CD14-positive monocyte (primary cell): ENCODE data around the gene TBCD. TPM values are rescaled to one million over a fixed set of nuclear protein-coding genes. Genes with fewer than 3 reads are reported as not detected.

ENCODE experiments used
- DNase-seq, 3 donors: peaks; one replicate each; pipeline ENCODE4 v3.0.0-alpha.2; 2011 to 2022
- H2AFZ ChIP-seq: 2 replicates; pipeline ENCODE4 v1.6.0; 2012; ENCODE audit warnings: mild to moderate bottlenecking, low read depth, low read length, inconsistent platforms; ENCODE audit not compliant: insufficient read depth, poor library complexity, severe bottlenecking
- H3K27ac ChIP-seq, 2 donors: 1 replicate in 1 of 2; 2 replicates in 1 of 2; pipeline ENCODE4 v1.5.1; 2012 to 2013; ENCODE audit warnings: low read length in 2 of 2, control low read depth in 1 of 2, inconsistent platforms in 1 of 2, low read depth in 1 of 2, mild to moderate bottlenecking in 1 of 2
- H3K27me3 ChIP-seq, 2 donors: one replicate each; pipeline versions ENCODE4 v1.6.0 to v1.6.1; 2011 to 2013; ENCODE audit warnings: low read length in 2 of 2; ENCODE audit not compliant: control insufficient read depth in 2 of 2, insufficient read depth in 2 of 2
- H3K36me3 ChIP-seq, 2 donors: replicated peaks in 1 of 2; 1 replicate in 1 of 2; 2 replicates in 1 of 2; pipeline versions ENCODE4 v1.5.1 to v1.6.1; 2012 to 2013; ENCODE audit warnings: low read length in 2 of 2, control low read depth in 1 of 2, inconsistent platforms in 1 of 2, mild to moderate bottlenecking in 1 of 2; ENCODE audit not compliant: insufficient read depth in 2 of 2, control insufficient read depth in 1 of 2
- H3K4me1 ChIP-seq, 2 donors: 1 replicate in 1 of 2; 2 replicates in 1 of 2; pipeline versions ENCODE4 v1.5.1 to v1.6.1; 2012 to 2013; ENCODE audit warnings: low read length in 2 of 2, control low read depth in 1 of 2, inconsistent platforms in 1 of 2, mild to moderate bottlenecking in 1 of 2, moderate library complexity in 1 of 2; ENCODE audit not compliant: insufficient read depth in 2 of 2, control insufficient read depth in 1 of 2
- H3K4me2 ChIP-seq: replicated peaks from 2 replicates; pipeline ENCODE3; 2012; ENCODE audit warnings: low read length, moderate library complexity, mild to moderate bottlenecking; ENCODE audit not compliant: poor library complexity, severe bottlenecking; ENCODE audit errors: extremely low read depth
- H3K4me3 ChIP-seq, 3 experiments: fragments of 200-600 bp in 1 of 3; sonication (generic) in 1 of 3; replicated peaks in 1 of 3; 1 replicate in 2 of 3; 2 replicates in 1 of 3; pipeline ENCODE4 v1.5.1; 2011 to 2013; ENCODE audit warnings: low read length in 3 of 3, mild to moderate bottlenecking in 3 of 3, control low read depth in 2 of 3, low read depth in 2 of 3, inconsistent platforms in 1 of 3, moderate library complexity in 1 of 3
- H3K79me2 ChIP-seq: 2 replicates; pipeline ENCODE4 v1.6.0; 2012; ENCODE audit warnings: mild to moderate bottlenecking, control low read depth, inconsistent platforms, low read length, moderate library complexity; ENCODE audit not compliant: insufficient read depth
- H3K9ac ChIP-seq: 2 replicates; pipeline ENCODE4 v1.6.0; 2017; ENCODE audit warnings: low read length, mild to moderate bottlenecking; ENCODE audit not compliant: insufficient read depth, poor library complexity, severe bottlenecking
- H3K9me3 ChIP-seq, 2 donors: replicated peaks in 1 of 2; 1 replicate in 1 of 2; 2 replicates in 1 of 2; pipeline versions ENCODE4 v1.5.1 to v1.6.1; 2012 to 2013; ENCODE audit warnings: low read length in 2 of 2, control low read depth in 1 of 2; ENCODE audit not compliant: control insufficient read depth in 1 of 2, insufficient read depth in 1 of 2
- H4K20me1 ChIP-seq: 2 replicates; pipeline ENCODE4 v1.6.0; 2012; ENCODE audit warnings: mild to moderate bottlenecking, low read length, control low read depth, moderate library complexity; ENCODE audit not compliant: insufficient read depth
- H3K27ac Mint-ChIP-seq, 7 donors: one replicate each; pipeline ENCODE4 v1.8.0; 2020; ENCODE audit warnings: mild to moderate bottlenecking in 7 of 7, mixed read lengths in 7 of 7, moderate library complexity in 6 of 7, inconsistent platforms in 2 of 7
- H3K27me3 Mint-ChIP-seq, 3 donors: one replicate each; pipeline ENCODE4 v1.8.0; 2021 to 2022; ENCODE audit warnings: low read depth in 3 of 3, mild to moderate bottlenecking in 3 of 3, mixed read lengths in 3 of 3, moderate library complexity in 3 of 3, inconsistent platforms in 1 of 3
- H3K36me3 Mint-ChIP-seq, 2 donors: one replicate each; pipeline ENCODE4 v1.8.0; 2020; ENCODE audit warnings: mixed read lengths in 2 of 2, inconsistent platforms in 1 of 2, mild to moderate bottlenecking in 1 of 2
- H3K4me1 Mint-ChIP-seq: one replicate; pipeline ENCODE4 v1.8.0; 2020; ENCODE audit warnings: mild to moderate bottlenecking, mixed read lengths
- H3K4me3 Mint-ChIP-seq, 2 donors: one replicate each; pipeline ENCODE4 v1.8.0; 2020; ENCODE audit warnings: mild to moderate bottlenecking in 2 of 2, mixed read lengths in 2 of 2, moderate library complexity in 1 of 2
- H3K9me3 Mint-ChIP-seq, 7 donors: one replicate each; pipeline ENCODE4 v1.8.0; 2020 to 2022; ENCODE audit warnings: mixed read lengths in 7 of 7, mild to moderate bottlenecking in 6 of 7, moderate library complexity in 6 of 7, inconsistent platforms in 2 of 7
- CTCF ChIP-seq: fragments of 200-600 bp; IDR thresholded peaks from one replicate; pipeline ENCODE4 v1.8.0; 2022; ENCODE audit warnings: antibody characterized with exemption, mild to moderate bottlenecking
- WGBS: methylation state at CpG from one replicate; pipeline ENCODE4 v1.1.5; 2013; ENCODE audit warnings: missing lambda C conversion rate; ENCODE audit not compliant: insufficient coverage; 5-methylcytosine and 5-hydroxymethylcytosine counted together
- intact Hi-C, 2 donors: fragments of 100-400 bp; cut with micrococcal nuclease; formaldehyde crosslinking; loops; one replicate each; pipeline versions ENCODE4 v1.15.0 to v1.15.1; 2023
- polyA plus RNA-seq, 3 donors: library from polyadenylated mRNA; depleted of rRNA in 1 of 3; unstranded in 2 of 3; stranded (reverse) in 1 of 3; fragments of 300-500 nt in 2 of 3; fragments of >200 nt in 1 of 3; fragmentation: Illumina TruSeq in 2 of 3; gene quantifications; 1 replicate in 2 of 3; 2 replicates in 1 of 3; pipeline ENCODE4 v1.2.3, GENCODE V29; 2012 to 2021

The TBCD gene
- polyA plus RNA-seq, 3 donors, result 54.7 to 74.0 (median 66.6) TPM

- peaks cover 0 to 4% (median 0%) of the 10 kb centered on the region in 3 donors for H3K27me3 Mint-ChIP-seq
- H3K4me3 ChIP-seq, result no peak overlapping the region
- H4K20me1 ChIP-seq, result no peaks in the 10 kb centered on the region
- H3K9ac ChIP-seq, result no peak overlapping the region
- H3K4me3 Mint-ChIP-seq, result no peak overlapping the region
- H3K27ac ChIP-seq, result no peak overlapping the region
- peaks cover 12 to 22% of the 10 kb centered on the region in 2 donors for H3K36me3 ChIP-seq
- no peak overlapping the region for H2AFZ ChIP-seq
- intact Hi-C loops, result no loop called here
- DNase-seq, result no peak
- peaks cover 24 to 28% of the 10 kb centered on the region in 2 donors for H3K4me1 ChIP-seq
- H3K36me3 Mint-ChIP-seq, result peaks cover 38 to 50% of the 10 kb centered on the region in 2 donors
- no peak for TF ChIP-seq CTCF
- H3K79me2 ChIP-seq, result no peaks in the 10 kb centered on the region
- peaks cover 27% of the 10 kb centered on the region for H3K4me1 Mint-ChIP-seq
- H3K27me3 ChIP-seq, result no peaks in the 10 kb centered on the region
- no peaks in the 10 kb centered on the region for H3K9me3 Mint-ChIP-seq
- H3K4me2 ChIP-seq, result no peak overlapping the region
- peak overlapping the region in 1 of 7 donors; percentile 26 for H3K27ac Mint-ChIP-seq
- 95% methylated on average over 30 of the region's 31 CpGs for WGBS
- H3K9me3 ChIP-seq, result no peaks in the 10 kb centered on the region
Observed at GRCh38 chr17:82871056-82871775, 119.4 kb downstream of the TBCD start.

GRCh38 chr17:82871776-82872561, 120.1 kb downstream of the TBCD start:
- no peak overlapping the region for H3K9ac ChIP-seq
- peak overlapping the region in 5 of 7 donors; percentile 20 to 60 (median 27) for H3K27ac Mint-ChIP-seq
- no peak overlapping the region for H3K27ac ChIP-seq

More at GRCh38 chr17:82871776-82872561, 120.1 kb downstream of the TBCD start:
- no peak for DNase-seq
- Mint-ChIP-seq H3K4me3 (no peak overlapping the region), H3K4me1 (peaks cover 35% of the 10 kb centered on the region), H3K9me3 (no peaks in the 10 kb centered on the region), H3K27me3 (peaks cover 0 to 4% (median 0%) of the 10 kb centered on the region in 3 donors), H3K36me3 (peaks cover 36 to 47% of the 10 kb centered on the region in 2 donors)
- no peak overlapping the region for H2AFZ ChIP-seq
- TF ChIP-seq CTCF, result no peak
- H3K27me3 ChIP-seq, result no peaks in the 10 kb centered on the region
- H3K4me2 ChIP-seq, result peak overlapping the region; percentile 10
- no peaks in the 10 kb centered on the region for H3K79me2 ChIP-seq
- no peaks in the 10 kb centered on the region for H4K20me1 ChIP-seq
- H3K9me3 ChIP-seq, result no peaks in the 10 kb centered on the region
- 88% methylated on average over 41 of the region's 41 CpGs for WGBS
- H3K36me3 ChIP-seq, result peaks cover 12 to 22% of the 10 kb centered on the region in 2 donors
- peaks cover 32 to 35% of the 10 kb centered on the region in 2 donors for H3K4me1 ChIP-seq
- intact Hi-C loops, result no loop called here
- H3K4me3 ChIP-seq, result no peak overlapping the region
